ENCODE results near the gene HADHB. TPM values are rescaled to one million over a fixed set of nuclear protein-coding genes. Genes with fewer than 3 reads are reported as not detected.
A peak's percentile ranks its signal among the peaks of the same experiment; 100 is the strongest.
"Not testable (repeated sequence)": the region's sequence is repeated elsewhere in the genome, so short reads cannot be mapped to it uniquely, and the experiment has no call there.

HADHB gene
- total RNA-seq, 1 donor from 2014 or later = 1,782 TPM

- ATAC-seq (no peak), DNase-seq (ENCODE audit: missing footprints) (no peak)
- intact Hi-C loops (cut with DNase I) = no loop called here
Measured at GRCh38 chr2:26316845-26317244, 72.1 kb downstream of the HADHB start.

GRCh38 chr2:26317377-26318105 lies 72.8 kb downstream of the HADHB start:
- ATAC-seq = no peak
- intact Hi-C loops (cut with DNase I) = no loop called here
- DNase-seq (ENCODE audit: missing footprints) = no peak

- ATAC-seq (no peak), DNase-seq (ENCODE audit: missing footprints) (no peak)
- intact Hi-C loops (cut with DNase I) = no loop called here
Measured at GRCh38 chr2:26318950-26319349, 74.2 kb downstream of the HADHB start.

- intact Hi-C loops (cut with DNase I); ATAC-seq; DNase-seq (ENCODE audit: missing footprints): not testable (repeated sequence)
Measured at GRCh38 chr2:26324479-26324878, 79.7 kb downstream of the HADHB start.

- no peak for ATAC-seq
- intact Hi-C loops (cut with DNase I) = loop anchor here (5.0 kb wide), 1 partner anchor 78 kb away; no protein-coding TSS in a partner anchor
Measured at GRCh38 chr2:26324903-26325302, 80.2 kb downstream of the HADHB start.

GRCh38 chr2:26325851-26326250 lies 81.1 kb downstream of the HADHB start:
- DNase-seq (ENCODE audit: missing footprints) = no peak
- intact Hi-C loops (cut with DNase I) = loop anchor here (5.0 kb wide), 1 partner anchor 79 kb away; no protein-coding TSS in a partner anchor
- no peak for ATAC-seq

More at GRCh38 chr2:26324903-26325302, 80.2 kb downstream of the HADHB start:
- DNase-seq (ENCODE audit: missing footprints) = no peak

GRCh38 chr2:26326514-26326913 lies 81.8 kb downstream of the HADHB start:
- no peak for ATAC-seq
- no peak for DNase-seq (ENCODE audit: missing footprints)
- intact Hi-C loops (cut with DNase I) = loop anchor here (5.0 kb wide), 1 partner anchor 79 kb away; no protein-coding TSS in a partner anchor

GRCh38 chr2:26327291-26328272 lies 82.8 kb downstream of the HADHB start:
- intact Hi-C loops (cut with DNase I) = loop anchor here (5.0 kb wide), 1 partner anchor 80 kb away; no protein-coding TSS in a partner anchor
- no peak for DNase-seq (ENCODE audit: missing footprints)
- no peak for ATAC-seq

GRCh38 chr2:26329083-26329482 lies 84.3 kb downstream of the HADHB start:
- intact Hi-C loops (cut with DNase I) = loop anchor here (5.0 kb wide), 1 partner anchor 82 kb away; no protein-coding TSS in a partner anchor
- not testable (repeated sequence) for ATAC-seq; DNase-seq (ENCODE audit: missing footprints)

- peak; percentile 92 for ATAC-seq
- DNase-seq (ENCODE audit: missing footprints) = peak; percentile 94
- intact Hi-C loops (cut with DNase I) = no loop called here
Measured at GRCh38 chr2:26330114-26330549, 85.4 kb downstream of the HADHB start.

GRCh38 chr2:26330604-26331003 lies 85.9 kb downstream of the HADHB start:
- ATAC-seq = no peak
- intact Hi-C loops (cut with DNase I) = no loop called here
- DNase-seq (ENCODE audit: missing footprints) = no peak

- intact Hi-C loops (cut with DNase I); ATAC-seq: not testable (repeated sequence)
Measured at GRCh38 chr2:26331321-26331720, 86.6 kb downstream of the HADHB start.

GRCh38 chr2:26333293-26333692 lies 88.6 kb downstream of the HADHB start:
- intact Hi-C loops (cut with DNase I) = no loop called here
- DNase-seq (ENCODE audit: missing footprints) = no peak
- ATAC-seq = no peak

More at GRCh38 chr2:26331321-26331720, 86.6 kb downstream of the HADHB start:
- DNase-seq (ENCODE audit: missing footprints) = not testable (repeated sequence)

- intact Hi-C loops (cut with DNase I) = no loop called here
- ATAC-seq = no peak
- no peak for DNase-seq (ENCODE audit: missing footprints)
Measured at GRCh38 chr2:26335231-26335630, 90.5 kb downstream of the HADHB start.

- intact Hi-C loops (cut with DNase I) = no loop called here
- DNase-seq (ENCODE audit: missing footprints) = no peak
- no peak for ATAC-seq
Measured at GRCh38 chr2:26336719-26337118, 92.0 kb downstream of the HADHB start.

GRCh38 chr2:26337298-26337697 lies 92.6 kb downstream of the HADHB start:
- ATAC-seq = no peak

More at GRCh38 chr2:26337298-26337697, 92.6 kb downstream of the HADHB start:
- DNase-seq (ENCODE audit: missing footprints) = no peak
- intact Hi-C loops (cut with DNase I) = no loop called here

Measured in Right ventricle myocardium inferior (tissue), 1 donor.